ENCODE results near the gene CX3CR1.

Gene CX3CR1

DNA sequence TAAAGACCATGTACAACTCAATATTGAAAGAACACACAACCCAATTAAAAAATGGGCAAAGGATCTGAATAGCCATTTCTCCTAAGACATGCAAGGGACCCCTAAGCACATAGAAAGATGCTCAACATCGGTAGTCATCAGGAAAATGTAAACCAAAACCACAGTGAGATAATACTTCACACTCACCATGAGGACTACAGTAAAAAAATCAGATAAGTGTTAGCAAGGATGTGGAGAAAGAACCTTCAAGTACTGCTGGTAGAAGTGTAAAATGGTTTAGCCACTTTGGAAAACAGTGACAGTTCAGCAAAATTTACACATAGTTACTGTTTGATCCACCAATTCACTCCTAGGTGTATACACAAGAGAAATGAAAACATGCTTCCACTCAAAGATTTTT lies 57.4 kb downstream of the CX3CR1 start:
- no peak for TF ChIP-seq EZH2 (optimal IDR thresholded peaks at IDR 0.05; ENCODE audit: low read depth, low read length)
- no peak for TF ChIP-seq EZH2phosphoT487 (IDR thresholded peaks at IDR 0.05; ENCODE audit: low read length)
- H3F3A ChIP-seq (ENCODE audit: insufficient read depth, low read length) = peaks cover 28% of the 10 kb centered on the region
- no peaks in the 10 kb centered on the region for H3K27me3 ChIP-seq (replicated peaks; ENCODE audit: insufficient read depth, low read length)

DNA sequence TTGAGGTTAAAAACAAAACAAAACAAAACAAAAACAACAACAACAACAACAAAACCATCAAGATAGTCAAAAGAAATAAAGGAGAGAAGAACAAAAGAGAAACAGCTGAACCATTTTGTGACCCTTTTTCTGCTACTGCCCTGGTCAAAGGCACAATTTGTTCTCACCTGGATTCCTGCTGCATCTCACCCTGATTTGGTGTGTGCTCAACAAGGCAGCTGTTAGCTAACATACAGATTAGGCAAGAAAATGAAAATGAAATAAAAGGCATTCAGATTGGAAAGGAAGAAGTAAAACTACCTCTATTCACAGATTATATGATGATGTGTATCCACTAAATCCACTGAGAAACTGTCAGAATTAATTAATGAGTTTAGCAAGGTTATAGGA lies 58.7 kb downstream of the CX3CR1 start:
- Histone ChIP-seq H2AFZ (ENCODE audit: low read length) (peak overlapping the region; percentile 32), H3F3A (ENCODE audit: insufficient read depth, low read length) (peaks cover 42% of the 10 kb centered on the region), H3K27ac (ENCODE audit: low read length) (peak overlapping the region; percentile 95), H3K79me2 (ENCODE audit: low read length) (no peaks in the 10 kb centered on the region), H3K27me3 (replicated peaks; ENCODE audit: insufficient read depth, low read length) (no peaks in the 10 kb centered on the region), H3K9me3 (replicated peaks; ENCODE audit: insufficient read depth, low read length) (no peaks in the 10 kb centered on the region), H3K4me2 (ENCODE audit: low read depth, low read length) (peak overlapping the region; percentile 90), H3K4me1 (ENCODE audit: low read length) (peaks cover 62% of the 10 kb centered on the region), H3K36me3 (replicated peaks; ENCODE audit: insufficient read depth, low read length) (no peaks in the 10 kb centered on the region), H4K20me1 (ENCODE audit: insufficient read depth, low read length) (no peaks in the 10 kb centered on the region), H3K9me2 (replicated peaks; ENCODE audit: insufficient read depth, low read length) (no peaks in the 10 kb centered on the region), H3K4me3 (ENCODE audit: low read length) (peak overlapping the region; percentile 31), H3K9ac (ENCODE audit: low read length) (peak overlapping the region; percentile 64)
- TF ChIP-seq CTCF (IDR thresholded peaks at IDR 0.05; ENCODE audit: low read length) = no peak
- TF ChIP-seq EZH2 (optimal IDR thresholded peaks at IDR 0.05; ENCODE audit: low read depth, low read length) = no peak
- no peak for TF ChIP-seq EZH2phosphoT487 (IDR thresholded peaks at IDR 0.05; ENCODE audit: low read length)
- DNase-seq = peak; percentile 72

More for the DNA sequence above, 57.4 kb downstream of the CX3CR1 start:
- no peak overlapping the region for H3K4me3 ChIP-seq (ENCODE audit: low read length)
- no peak overlapping the region for H3K4me2 ChIP-seq (ENCODE audit: low read depth, low read length)
- H3K4me1 ChIP-seq (ENCODE audit: low read length) = peaks cover 50% of the 10 kb centered on the region
- no peaks in the 10 kb centered on the region for H3K9me3 ChIP-seq (replicated peaks; ENCODE audit: insufficient read depth, low read length)
- no peaks in the 10 kb centered on the region for H3K36me3 ChIP-seq (replicated peaks; ENCODE audit: insufficient read depth, low read length)
- no peak for DNase-seq
- no peaks in the 10 kb centered on the region for H3K9me2 ChIP-seq (replicated peaks; ENCODE audit: insufficient read depth, low read length)
- H2AFZ ChIP-seq (ENCODE audit: low read length) = no peak overlapping the region
- no peaks in the 10 kb centered on the region for H4K20me1 ChIP-seq (ENCODE audit: insufficient read depth, low read length)
- no peaks in the 10 kb centered on the region for H3K79me2 ChIP-seq (ENCODE audit: low read length)
- no peak overlapping the region for H3K9ac ChIP-seq (ENCODE audit: low read length)
- H3K27ac ChIP-seq (ENCODE audit: low read length) = no peak overlapping the region

DNA sequence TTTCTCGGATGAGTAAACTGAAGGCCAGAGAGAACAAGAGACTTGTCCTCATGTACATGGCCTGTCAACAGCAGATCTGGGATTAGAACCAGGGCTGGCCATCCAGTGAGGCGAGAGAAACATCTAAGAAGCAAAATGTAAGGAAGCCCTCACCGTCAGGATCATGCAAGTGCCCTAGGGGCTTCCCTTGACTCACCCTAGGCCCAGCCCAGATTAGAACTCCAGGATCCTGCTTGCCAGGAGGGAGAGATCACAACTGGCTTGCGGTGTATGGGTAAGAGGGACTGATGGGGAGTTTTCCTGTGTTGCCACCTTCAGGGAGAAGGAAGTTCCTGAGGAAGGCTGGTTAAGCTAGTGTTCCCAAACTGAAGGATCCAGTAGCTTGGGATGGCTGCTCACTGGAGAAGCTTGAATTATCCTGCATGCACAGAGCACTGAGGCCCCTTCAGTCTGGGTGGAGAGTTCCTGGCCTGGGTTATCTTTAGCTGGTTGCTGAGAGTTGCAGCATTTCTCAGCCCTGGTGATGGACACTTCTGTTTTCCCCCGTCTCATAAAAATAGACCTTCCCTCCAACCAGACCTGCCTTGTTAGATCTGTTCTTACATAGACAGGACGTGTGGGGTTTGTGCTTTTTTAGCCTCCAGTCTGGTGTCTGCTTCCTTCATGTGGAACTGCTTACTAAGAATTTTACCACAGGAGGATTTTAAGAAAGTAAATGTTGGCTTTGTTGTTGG lies 59.3 kb downstream of the CX3CR1 start:
- peak overlapping the region; percentile 90 for H3K4me2 ChIP-seq (ENCODE audit: low read depth, low read length)
- no peaks in the 10 kb centered on the region for H3K9me3 ChIP-seq (replicated peaks; ENCODE audit: insufficient read depth, low read length)
- H3K27ac ChIP-seq (ENCODE audit: low read length) = peak overlapping the region; percentile 95
- H3K9me2 ChIP-seq (replicated peaks; ENCODE audit: insufficient read depth, low read length) = no peaks in the 10 kb centered on the region
- peak; percentile 80 for DNase-seq
- H3K9ac ChIP-seq (ENCODE audit: low read length) = peak overlapping the region; percentile 64
- peak overlapping the region; percentile 32 for H2AFZ ChIP-seq (ENCODE audit: low read length)
- H3K4me1 ChIP-seq (ENCODE audit: low read length) = peaks cover 66% of the 10 kb centered on the region
- H3K4me3 ChIP-seq (ENCODE audit: low read length) = peak overlapping the region; percentile 31
- no peaks in the 10 kb centered on the region for H4K20me1 ChIP-seq (ENCODE audit: insufficient read depth, low read length)
- TF ChIP-seq EZH2 (optimal IDR thresholded peaks at IDR 0.05; ENCODE audit: low read depth, low read length) = no peak
- TF ChIP-seq CTCF (IDR thresholded peaks at IDR 0.05; ENCODE audit: low read length) = no peak
- TF ChIP-seq EZH2phosphoT487 (IDR thresholded peaks at IDR 0.05; ENCODE audit: low read length) = no peak
- no peaks in the 10 kb centered on the region for H3K27me3 ChIP-seq (replicated peaks; ENCODE audit: insufficient read depth, low read length)
- no peaks in the 10 kb centered on the region for H3K79me2 ChIP-seq (ENCODE audit: low read length)
- H3F3A ChIP-seq (ENCODE audit: insufficient read depth, low read length) = peaks cover 47% of the 10 kb centered on the region
- no peaks in the 10 kb centered on the region for H3K36me3 ChIP-seq (replicated peaks; ENCODE audit: insufficient read depth, low read length)

DNA sequence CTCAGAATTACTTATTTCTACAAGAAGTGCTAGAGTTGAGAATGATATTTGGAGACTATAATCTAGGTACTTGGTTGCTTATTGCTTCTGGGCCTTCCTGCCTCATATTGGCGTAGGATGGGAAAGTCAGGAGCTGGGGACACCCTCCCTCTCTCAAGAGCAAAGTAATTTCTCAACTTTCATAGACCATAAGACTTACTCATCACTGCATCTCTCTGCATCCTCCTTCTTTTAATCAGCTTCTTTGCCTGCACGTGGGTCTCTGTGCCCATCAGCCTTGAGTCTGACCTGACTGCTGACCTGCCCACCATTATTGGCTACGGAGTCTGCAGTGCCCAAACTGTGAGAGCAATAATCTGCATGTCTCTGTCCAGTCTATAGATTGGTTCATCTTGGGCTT lies 60.1 kb downstream of the CX3CR1 start:
- H3K36me3 ChIP-seq (replicated peaks; ENCODE audit: insufficient read depth, low read length) = no peaks in the 10 kb centered on the region
- H3K27ac ChIP-seq (ENCODE audit: low read length) = peak overlapping the region; percentile 95
- peaks cover 75% of the 10 kb centered on the region for H3K4me1 ChIP-seq (ENCODE audit: low read length)
- H3K27me3 ChIP-seq (replicated peaks; ENCODE audit: insufficient read depth, low read length) = no peaks in the 10 kb centered on the region
- no peaks in the 10 kb centered on the region for H3K79me2 ChIP-seq (ENCODE audit: low read length)
- H3F3A ChIP-seq (ENCODE audit: insufficient read depth, low read length) = peaks cover 55% of the 10 kb centered on the region
- peak overlapping the region; percentile 90 for H3K4me2 ChIP-seq (ENCODE audit: low read depth, low read length)
- no peaks in the 10 kb centered on the region for H3K9me2 ChIP-seq (replicated peaks; ENCODE audit: insufficient read depth, low read length)
- TF ChIP-seq EZH2phosphoT487 (IDR thresholded peaks at IDR 0.05; ENCODE audit: low read length) (no peak), CTCF (IDR thresholded peaks at IDR 0.05; ENCODE audit: low read length) (no peak), EZH2 (optimal IDR thresholded peaks at IDR 0.05; ENCODE audit: low read depth, low read length) (no peak)
- no peaks in the 10 kb centered on the region for H4K20me1 ChIP-seq (ENCODE audit: insufficient read depth, low read length)
- H3K9ac ChIP-seq (ENCODE audit: low read length) = peak overlapping the region; percentile 64; the same call in 1 of the 2 replicates
- H2AFZ ChIP-seq (ENCODE audit: low read length) = peak overlapping the region; percentile 32; the same call in 1 of the 2 replicates
- no peak overlapping the region for H3K4me3 ChIP-seq (ENCODE audit: low read length)
- H3K9me3 ChIP-seq (replicated peaks; ENCODE audit: insufficient read depth, low read length) = no peaks in the 10 kb centered on the region
- no peak for DNase-seq
